Measurements from ENCODE around the gene IKBKG. TPM values are rescaled to one million over a fixed set of nuclear protein-coding genes. Genes with fewer than 3 reads are reported as not detected.
"Not testable (repeated sequence)": the region's sequence is repeated elsewhere in the genome, so short reads cannot be mapped to it uniquely, and the experiment has no call there.

IKBKG gene, protein sequence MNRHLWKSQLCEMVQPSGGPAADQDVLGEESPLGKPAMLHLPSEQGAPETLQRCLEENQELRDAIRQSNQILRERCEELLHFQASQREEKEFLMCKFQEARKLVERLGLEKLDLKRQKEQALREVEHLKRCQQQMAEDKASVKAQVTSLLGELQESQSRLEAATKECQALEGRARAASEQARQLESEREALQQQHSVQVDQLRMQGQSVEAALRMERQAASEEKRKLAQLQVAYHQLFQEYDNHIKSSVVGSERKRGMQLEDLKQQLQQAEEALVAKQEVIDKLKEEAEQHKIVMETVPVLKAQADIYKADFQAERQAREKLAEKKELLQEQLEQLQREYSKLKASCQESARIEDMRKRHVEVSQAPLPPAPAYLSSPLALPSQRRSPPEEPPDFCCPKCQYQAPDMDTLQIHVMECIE
- 15.3 TPM for polyA plus RNA-seq (2012; ENCODE audit: low read depth, missing spikeins)

GRCh38 chrX:154547245-154548027 is at the start of gene IKBKG:
Gene IKBKG, plus strand, starts transcription at chrX:154547620. Its CDS starts 4,383 bp downstream, at chrX:154552003.
- TF ChIP-seq POLR2A (IDR thresholded peaks at IDR 0.05; ENCODE audit: low read depth, low read length) (0 out of 2 replicates have a peak, but pooled peaks have one; percentile 1), PAX5 (IDR thresholded peaks at IDR 0.05; ENCODE audit: insufficient read depth, low read length, severe bottlenecking) (no peak), TAF1 (IDR thresholded peaks at IDR 0.05; ENCODE audit: low read depth, low read length) (peak; percentile 38; the same call in 1 of the 2 replicates), SPI1 (IDR thresholded peaks at IDR 0.05; ENCODE audit: low read depth, low read length) (no peak), POU2F2 (IDR thresholded peaks at IDR 0.05; ENCODE audit: low read depth, low read length) (no peak), POLR2AphosphoS5 (IDR thresholded peaks at IDR 0.05; ENCODE audit: low read depth, low read length) (0 out of 2 replicates have a peak, but pooled peaks have one; percentile 42)
- DNase-seq (ENCODE audit: insufficient read length, low spot score) (peak; percentile 80), FAIRE-seq (peak; percentile 95)

GRCh38 chrX:154501423-154501822 is 46.0 kb upstream of the IKBKG start:
- not testable (repeated sequence) for DNase-seq (ENCODE audit: insufficient read length, low spot score); FAIRE-seq

DNA sequence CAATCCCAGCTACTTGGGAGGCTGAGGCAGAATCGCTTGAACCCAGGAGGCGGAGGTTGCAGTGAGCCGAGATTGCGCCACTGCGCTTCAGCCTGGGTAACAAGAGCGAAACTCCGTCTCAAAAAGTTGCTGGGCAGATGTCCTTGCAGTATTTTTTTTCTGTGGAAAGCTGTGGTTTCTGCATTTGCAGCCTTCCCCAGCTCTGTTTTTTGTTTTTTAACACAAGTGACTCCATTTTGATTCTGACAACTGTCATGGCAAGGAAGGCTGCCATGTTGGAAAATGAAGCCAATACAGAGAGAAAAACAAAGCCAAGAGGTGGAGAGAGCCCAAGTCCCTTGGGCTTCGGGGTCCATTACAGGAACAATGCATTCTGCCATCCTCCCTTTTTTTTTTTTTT is 45.3 kb upstream of the IKBKG start:
- FAIRE-seq: no peak
- no peak for DNase-seq (ENCODE audit: insufficient read length, low spot score)
- TF ChIP-seq POLR2A (IDR thresholded peaks at IDR 0.05; ENCODE audit: low read depth, low read length) (no peak), TAF1 (IDR thresholded peaks at IDR 0.05; ENCODE audit: low read depth, low read length) (no peak), POLR2AphosphoS5 (IDR thresholded peaks at IDR 0.05; ENCODE audit: low read depth, low read length) (no peak), PAX5 (IDR thresholded peaks at IDR 0.05; ENCODE audit: insufficient read depth, low read length, severe bottlenecking) (no peak), POU2F2 (IDR thresholded peaks at IDR 0.05; ENCODE audit: low read depth, low read length) (no peak), SPI1 (IDR thresholded peaks at IDR 0.05; ENCODE audit: low read depth, low read length) (no peak)

DNA sequence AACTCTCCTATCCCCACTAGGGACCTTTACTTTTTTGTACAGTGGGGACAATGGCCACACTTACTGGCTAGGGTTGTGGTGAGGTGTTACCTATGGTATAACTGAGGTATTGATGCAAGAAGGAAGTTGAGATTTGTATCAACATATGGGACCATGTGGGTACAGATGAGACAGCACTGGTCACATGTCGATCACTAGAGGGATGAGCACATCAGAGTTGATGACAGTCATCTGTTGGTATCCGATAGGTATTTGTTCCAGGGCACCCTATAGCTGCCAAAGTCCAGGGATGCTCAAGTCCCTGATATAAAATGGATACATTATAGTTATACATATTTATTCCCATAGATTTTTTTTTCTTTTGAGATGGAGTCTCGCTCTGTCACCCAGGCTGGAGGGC is 44.4 kb upstream of the IKBKG start:
- FAIRE-seq (no peak), DNase-seq (ENCODE audit: insufficient read length, low spot score) (no peak)
- TF ChIP-seq SPI1 (IDR thresholded peaks at IDR 0.05; ENCODE audit: low read depth, low read length) (no peak), POU2F2 (IDR thresholded peaks at IDR 0.05; ENCODE audit: low read depth, low read length) (no peak), POLR2AphosphoS5 (IDR thresholded peaks at IDR 0.05; ENCODE audit: low read depth, low read length) (no peak)

DNA sequence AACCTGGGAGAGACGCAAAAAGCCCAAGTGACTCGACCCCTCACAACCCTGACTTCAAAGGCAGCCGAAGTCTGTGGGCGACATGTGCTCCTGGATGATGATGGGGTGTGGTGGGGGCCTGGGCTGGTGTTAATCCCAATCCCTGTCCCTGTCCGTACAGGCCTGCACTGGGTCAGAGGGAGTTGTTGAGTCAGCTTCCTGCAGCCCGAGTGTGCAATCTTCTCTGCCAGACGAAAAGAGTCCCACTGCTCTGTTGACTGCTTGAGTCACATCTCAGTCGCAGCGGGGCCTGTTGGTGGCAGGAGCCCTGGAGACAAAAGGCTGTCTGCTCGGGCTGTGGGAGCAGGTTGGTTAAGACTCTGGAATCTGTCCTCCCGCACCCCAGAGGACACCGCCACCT is 41.7 kb upstream of the IKBKG start:
- no peak for TF ChIP-seq TAF1 (IDR thresholded peaks at IDR 0.05; ENCODE audit: low read depth, low read length)
- no peak for TF ChIP-seq POLR2A (IDR thresholded peaks at IDR 0.05; ENCODE audit: low read depth, low read length)
- TF ChIP-seq POU2F2 (IDR thresholded peaks at IDR 0.05; ENCODE audit: low read depth, low read length): no peak
- no peak for TF ChIP-seq SPI1 (IDR thresholded peaks at IDR 0.05; ENCODE audit: low read depth, low read length)
- no peak for TF ChIP-seq POLR2AphosphoS5 (IDR thresholded peaks at IDR 0.05; ENCODE audit: low read depth, low read length)
- TF ChIP-seq PAX5 (IDR thresholded peaks at IDR 0.05; ENCODE audit: insufficient read depth, low read length, severe bottlenecking): no peak
- FAIRE-seq (no peak), DNase-seq (ENCODE audit: insufficient read length, low spot score) (no peak)

- no peak for TF ChIP-seq POLR2AphosphoS5 (IDR thresholded peaks at IDR 0.05; ENCODE audit: low read depth, low read length)
- TF ChIP-seq SPI1 (IDR thresholded peaks at IDR 0.05; ENCODE audit: low read depth, low read length): no peak
- TF ChIP-seq POU2F2 (IDR thresholded peaks at IDR 0.05; ENCODE audit: low read depth, low read length): no peak
- TF ChIP-seq TAF1 (IDR thresholded peaks at IDR 0.05; ENCODE audit: low read depth, low read length): no peak
- TF ChIP-seq POLR2A (IDR thresholded peaks at IDR 0.05; ENCODE audit: low read depth, low read length): no peak
- FAIRE-seq (no peak), DNase-seq (ENCODE audit: insufficient read length, low spot score) (no peak)
Observed at GRCh38 chrX:154506483-154507332, 40.7 kb upstream of the IKBKG start.

DNA sequence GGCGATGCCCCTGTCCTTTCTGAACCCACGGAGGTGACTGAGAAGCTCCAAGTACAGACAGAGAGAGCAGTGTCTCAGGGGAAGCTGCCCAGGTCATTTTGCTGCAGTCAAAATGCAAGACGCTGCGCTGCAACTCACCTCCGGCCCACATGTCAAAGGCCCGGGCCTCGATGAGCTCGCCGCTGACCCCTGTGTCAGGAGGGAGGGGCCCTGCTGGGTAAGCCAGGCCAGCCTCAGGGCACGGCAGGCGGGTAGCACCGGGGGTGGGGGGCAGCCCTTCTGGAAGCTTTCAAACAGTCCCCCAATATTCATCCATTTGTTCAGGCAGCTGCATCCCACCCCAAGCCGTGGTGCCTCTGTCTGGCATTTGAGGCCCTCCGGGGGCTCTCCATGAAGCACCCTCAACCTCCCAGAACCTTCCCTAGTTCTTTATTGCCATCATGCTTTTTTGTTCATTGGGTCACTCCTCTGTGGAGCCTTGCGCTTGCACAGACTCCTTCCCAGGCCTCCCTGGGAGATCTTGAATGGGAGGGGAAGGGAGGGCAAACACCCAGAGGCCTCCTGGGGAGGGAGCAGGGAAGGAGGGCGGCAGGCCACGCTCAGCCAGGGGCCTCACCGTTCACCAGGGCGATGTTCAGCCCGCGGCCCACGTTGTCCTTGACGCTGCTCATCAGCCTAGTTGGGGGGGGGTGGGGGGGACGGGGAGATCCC is 39.6 kb upstream of the IKBKG start:
- FAIRE-seq (no peak), DNase-seq (ENCODE audit: insufficient read length, low spot score) (no peak)
- TF ChIP-seq TAF1 (IDR thresholded peaks at IDR 0.05; ENCODE audit: low read depth, low read length) (no peak), POU2F2 (IDR thresholded peaks at IDR 0.05; ENCODE audit: low read depth, low read length) (no peak), SPI1 (IDR thresholded peaks at IDR 0.05; ENCODE audit: low read depth, low read length) (no peak), PAX5 (IDR thresholded peaks at IDR 0.05; ENCODE audit: insufficient read depth, low read length, severe bottlenecking) (no peak), POLR2A (IDR thresholded peaks at IDR 0.05; ENCODE audit: low read depth, low read length) (no peak)

- FAIRE-seq: no peak
- TF ChIP-seq SPI1 (IDR thresholded peaks at IDR 0.05; ENCODE audit: low read depth, low read length) (no peak), POLR2AphosphoS5 (IDR thresholded peaks at IDR 0.05; ENCODE audit: low read depth, low read length) (no peak), TAF1 (IDR thresholded peaks at IDR 0.05; ENCODE audit: low read depth, low read length) (no peak), POLR2A (IDR thresholded peaks at IDR 0.05; ENCODE audit: low read depth, low read length) (no peak), POU2F2 (IDR thresholded peaks at IDR 0.05; ENCODE audit: low read depth, low read length) (no peak), PAX5 (IDR thresholded peaks at IDR 0.05; ENCODE audit: insufficient read depth, low read length, severe bottlenecking) (no peak)
- DNase-seq (ENCODE audit: insufficient read length, low spot score): no peak
Observed at GRCh38 chrX:154508384-154508745, 39.1 kb upstream of the IKBKG start.

All from GM12891 (cell line).